WI38 (cell line): ENCODE measurements around the gene TOP1.

ENCODE experiments used
- H3K4me3 ChIP-seq: 2 replicates; pipeline ENCODE4 v1.5.1; 2011; ENCODE audit warnings: low read depth, mild to moderate bottlenecking, control low read depth, low read length
- TF ChIP-seq, protein P1 (sequence below): IDR thresholded peaks from 2 replicates; pipeline ENCODE4 v1.5.1; 2012; ENCODE audit warnings: low read depth, mild to moderate bottlenecking, control low read depth, low read length

Gene TOP1

DNA sequence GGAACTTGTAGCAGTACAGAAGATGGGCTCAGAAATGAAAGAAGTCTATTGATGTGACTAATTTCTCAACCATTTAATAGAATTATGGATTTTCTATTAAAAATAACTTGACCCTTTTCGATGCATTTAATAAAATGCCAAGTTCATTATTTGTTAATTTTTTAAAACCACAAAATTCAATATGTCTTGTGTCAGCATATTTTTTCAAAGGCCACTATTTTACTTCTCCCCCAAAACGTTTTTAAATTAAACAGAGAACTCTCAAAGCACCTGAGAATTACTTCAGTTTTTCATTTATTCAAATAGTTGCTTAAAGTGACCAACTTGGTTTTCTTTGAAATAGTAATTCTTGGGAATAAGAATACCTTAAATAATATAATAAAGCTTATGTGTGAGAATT is 8.6 kb downstream of the TOP1 start:
- no peak overlapping the region for H3K4me3 ChIP-seq
- TF ChIP-seq, protein P1, sequence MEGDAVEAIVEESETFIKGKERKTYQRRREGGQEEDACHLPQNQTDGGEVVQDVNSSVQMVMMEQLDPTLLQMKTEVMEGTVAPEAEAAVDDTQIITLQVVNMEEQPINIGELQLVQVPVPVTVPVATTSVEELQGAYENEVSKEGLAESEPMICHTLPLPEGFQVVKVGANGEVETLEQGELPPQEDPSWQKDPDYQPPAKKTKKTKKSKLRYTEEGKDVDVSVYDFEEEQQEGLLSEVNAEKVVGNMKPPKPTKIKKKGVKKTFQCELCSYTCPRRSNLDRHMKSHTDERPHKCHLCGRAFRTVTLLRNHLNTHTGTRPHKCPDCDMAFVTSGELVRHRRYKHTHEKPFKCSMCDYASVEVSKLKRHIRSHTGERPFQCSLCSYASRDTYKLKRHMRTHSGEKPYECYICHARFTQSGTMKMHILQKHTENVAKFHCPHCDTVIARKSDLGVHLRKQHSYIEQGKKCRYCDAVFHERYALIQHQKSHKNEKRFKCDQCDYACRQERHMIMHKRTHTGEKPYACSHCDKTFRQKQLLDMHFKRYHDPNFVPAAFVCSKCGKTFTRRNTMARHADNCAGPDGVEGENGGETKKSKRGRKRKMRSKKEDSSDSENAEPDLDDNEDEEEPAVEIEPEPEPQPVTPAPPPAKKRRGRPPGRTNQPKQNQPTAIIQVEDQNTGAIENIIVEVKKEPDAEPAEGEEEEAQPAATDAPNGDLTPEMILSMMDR = no peak

DNA sequence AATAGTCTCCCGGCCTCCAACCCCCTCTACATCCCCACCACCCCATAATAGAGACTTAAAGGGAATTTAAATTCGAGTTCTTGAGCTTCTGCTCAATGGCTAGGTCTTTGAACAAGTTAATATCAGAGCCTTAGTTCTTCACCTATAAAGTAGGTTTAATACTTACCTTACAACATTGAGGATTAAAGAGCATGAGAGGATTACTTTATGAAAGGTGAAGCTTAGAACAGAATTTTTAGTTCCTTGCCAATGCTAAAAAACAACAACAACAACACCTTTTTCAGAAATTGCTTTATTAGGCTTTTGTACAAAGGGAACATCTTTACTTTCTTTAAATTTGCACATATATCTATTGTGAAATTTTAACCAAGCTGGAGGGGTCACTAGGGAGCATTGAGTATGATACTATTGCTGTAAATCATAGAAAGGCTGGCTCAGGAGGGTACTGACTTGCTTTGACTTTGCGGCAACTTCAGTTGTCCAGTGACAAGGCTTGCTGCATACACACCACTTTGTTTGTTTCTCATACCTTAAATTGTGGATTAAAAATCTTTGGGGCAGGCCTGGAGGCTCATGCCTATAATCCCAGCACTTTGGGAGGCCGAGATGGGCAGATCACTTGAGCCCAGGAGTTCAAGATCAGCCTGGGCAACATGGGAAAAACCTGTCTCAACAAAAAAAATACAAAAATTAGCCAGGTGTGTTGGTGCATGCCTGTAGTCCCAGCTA is 9.7 kb downstream of the TOP1 start:
- H3K4me3 ChIP-seq = no peak overlapping the region
- TF ChIP-seq, protein P1 = no peak

DNA sequence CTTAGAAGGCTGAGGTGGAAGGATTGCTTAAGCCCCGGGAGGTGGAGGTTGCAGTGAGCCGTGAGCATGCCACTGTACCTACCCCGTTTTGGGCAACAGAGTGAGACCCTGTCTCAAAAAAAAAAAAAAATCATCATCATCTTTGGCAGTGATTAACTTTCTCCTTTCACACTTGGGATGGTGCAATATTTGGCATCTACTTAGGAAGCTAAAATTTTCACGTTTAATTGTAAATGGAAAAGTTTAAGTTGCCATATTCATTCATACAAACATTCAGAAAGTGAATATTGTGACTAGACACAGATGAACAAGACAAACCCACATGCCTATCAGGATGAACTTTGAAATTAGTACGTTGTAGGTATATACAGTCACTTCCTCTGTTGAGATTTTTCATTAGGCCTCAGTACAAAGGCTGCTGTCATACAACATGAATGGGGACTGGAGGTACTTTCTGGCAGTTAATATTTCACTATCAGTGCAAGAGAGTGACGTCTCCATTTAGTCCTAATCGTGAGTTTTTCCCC is 10.3 kb downstream of the TOP1 start:
- TF ChIP-seq, protein P1 = no peak
- no peak overlapping the region for H3K4me3 ChIP-seq

DNA sequence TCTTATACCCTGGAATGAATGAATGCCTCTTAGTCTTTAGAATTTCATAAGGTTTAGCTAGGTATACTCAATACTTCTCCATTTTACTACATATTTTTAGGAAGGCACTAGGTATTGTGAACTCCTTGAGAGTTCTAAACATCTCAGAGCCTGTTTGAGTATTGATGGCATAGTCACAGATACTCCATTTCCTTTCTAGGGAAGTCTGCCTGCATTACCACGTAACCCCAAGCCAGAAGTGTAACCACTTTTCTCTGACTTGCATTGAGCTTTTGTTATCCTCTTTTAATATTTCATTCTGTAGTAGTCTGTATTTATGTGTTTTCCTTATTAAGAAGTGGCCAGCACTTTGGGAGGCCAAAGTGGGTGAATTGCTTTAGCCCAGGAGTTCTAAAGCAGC is 12.2 kb downstream of the TOP1 start:
- H3K4me3 ChIP-seq = no peak overlapping the region
- TF ChIP-seq, protein P1 = no peak

DNA sequence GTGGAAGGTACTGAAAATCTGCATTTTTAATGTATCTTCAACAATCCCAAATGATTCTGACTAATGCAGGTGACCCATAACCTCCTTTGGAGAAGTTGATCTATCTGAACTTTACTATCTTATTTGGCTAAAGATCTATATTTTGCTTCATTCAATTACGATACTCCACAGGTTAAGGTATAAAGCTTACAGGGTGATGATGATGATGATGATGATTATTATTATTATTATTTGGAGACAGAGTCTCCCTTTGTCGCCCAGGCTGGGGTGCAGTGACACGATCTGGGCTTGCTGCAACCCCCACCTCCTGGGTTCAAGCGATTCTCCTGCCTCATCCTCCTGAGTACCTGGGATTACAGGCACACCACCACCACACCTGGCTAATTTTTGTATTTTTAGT is 13.1 kb downstream of the TOP1 start:
- TF ChIP-seq, protein P1 = no peak
- no peak overlapping the region for H3K4me3 ChIP-seq

DNA sequence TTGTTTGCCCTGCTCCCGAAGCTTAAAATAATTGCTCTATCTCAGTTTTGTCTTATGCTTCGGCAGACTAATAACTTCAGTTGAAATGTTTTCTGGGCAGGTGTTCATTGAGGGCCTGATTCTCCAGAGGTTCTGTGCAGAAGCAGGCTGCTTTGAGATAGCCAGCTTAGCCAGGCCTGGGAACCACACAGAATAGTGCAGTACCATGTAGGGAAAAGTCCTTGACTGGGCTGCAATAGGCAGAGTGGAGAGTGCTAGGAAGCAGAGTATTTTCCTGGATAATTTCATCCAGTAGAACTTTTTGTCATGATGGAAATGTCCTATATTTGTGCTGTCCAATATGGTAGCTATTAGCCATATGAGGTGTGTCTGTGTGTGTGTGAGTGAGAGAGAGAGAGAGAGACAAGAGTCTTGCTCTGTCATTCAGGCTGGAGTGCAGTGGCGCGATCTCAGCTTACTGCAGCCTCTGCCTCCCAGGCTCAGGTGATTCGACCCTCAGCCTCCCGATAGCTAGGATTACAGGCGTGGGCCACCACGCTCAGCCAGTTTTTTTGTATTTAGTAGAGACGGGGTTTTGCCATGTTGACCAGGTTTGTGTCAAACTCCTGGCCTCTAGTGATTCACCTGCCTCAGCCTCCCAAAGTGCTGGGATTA is 15.9 kb downstream of the TOP1 start:
- H3K4me3 ChIP-seq = no peak overlapping the region
- TF ChIP-seq, protein P1 = no peak

DNA sequence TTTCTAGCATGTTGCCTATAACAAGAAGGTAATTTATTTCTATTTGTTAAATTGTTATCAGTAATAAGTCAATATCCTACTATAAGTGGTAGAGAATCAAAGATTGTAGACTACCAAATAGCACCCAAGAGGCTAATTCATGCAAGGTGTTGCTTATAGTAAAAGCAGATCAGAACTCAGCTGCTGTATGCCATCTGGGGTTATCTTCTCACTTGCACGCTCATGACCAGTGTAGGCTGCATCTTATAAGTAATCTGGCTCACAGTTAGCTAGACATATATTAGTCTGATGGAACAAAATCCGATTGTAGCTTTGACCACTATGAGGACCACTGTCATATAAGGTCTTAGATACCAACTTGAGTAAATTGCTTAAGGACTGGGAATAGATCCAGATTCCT is 17.0 kb downstream of the TOP1 start:
- TF ChIP-seq, protein P1 = no peak
- H3K4me3 ChIP-seq = no peak overlapping the region
